SK-N-SH (cell line): ENCODE data around the gene AMDHD1. TPM values are rescaled to one million over a fixed set of nuclear protein-coding genes. Genes with fewer than 3 reads are reported as not detected.

Experiments
- CTCF ChIA-PET: fragments of 300-600, 350-600 bp; formaldehyde crosslinking; extraction: SDS; loops from one replicate; lab custom pipeline; 2021; lab: Yijun Ruan, JAX
- POLR2A ChIA-PET: fragments of 350-600 bp; sonication (Branson Sonifier 250); formaldehyde crosslinking; extraction: SDS; loops from one replicate; lab custom pipeline; 2020; ENCODE audit warnings: antibody characterized with exemption, inconsistent platforms; lab: Yijun Ruan, JAX
- DNase-seq: peaks from one replicate; pipeline ENCODE4 v3.0.0; 2012
- H2AFZ ChIP-seq: fragments of 200-600 bp; sonication (generic); 2 replicates; pipeline ENCODE4 v1.8.1; 2016; ENCODE audit warnings: antibody characterized with exemption, mild to moderate bottlenecking, low read depth
- H3F3A ChIP-seq: fragments of 200-600 bp; sonication (generic); replicated peaks from 2 replicates; pipeline ENCODE3; 2016; ENCODE audit warnings: antibody characterized with exemption, mild to moderate bottlenecking; ENCODE audit not compliant: insufficient read depth
- H3K27ac ChIP-seq, 2 experiments: fragments of 200-500 bp in 1 of 2; fragments of 200-600 bp in 1 of 2; sonication (Bioruptor generic) in 1 of 2; sonication (generic), shearing (Covaris generic) in 1 of 2; 2 replicates each; pipeline versions ENCODE4 v1.5.1 to v1.6.1; 2014 to 2016; ENCODE audit warnings: low read depth in 2 of 2, inconsistent platforms in 1 of 2, low read length in 1 of 2, mild to moderate bottlenecking in 1 of 2, mixed read lengths in 1 of 2
- H3K27me3 ChIP-seq: fragments of 200-600 bp; sonication (generic), shearing (Covaris generic); 2 replicates; pipeline ENCODE4 v1.6.1; 2016; ENCODE audit warnings: mixed run types; ENCODE audit not compliant: insufficient read depth
- H3K36me3 ChIP-seq, 2 experiments: fragments of 200-500 bp in 1 of 2; fragments of 200-600 bp in 1 of 2; sonication (Bioruptor generic) in 1 of 2; sonication (generic) in 1 of 2; replicated peaks in 1 of 2; 2 replicates each; pipeline versions ENCODE3 to v1.5.1; 2014 to 2016; ENCODE audit warnings: low read length in 1 of 2, mild to moderate bottlenecking in 1 of 2; ENCODE audit not compliant: insufficient read depth in 2 of 2, control insufficient read depth in 1 of 2
- H3K4me1 ChIP-seq, 2 experiments: fragments of 200-500 bp in 1 of 2; fragments of 200-600 bp in 1 of 2; sonication (Bioruptor generic) in 1 of 2; sonication (generic), shearing (Covaris generic) in 1 of 2; 2 replicates each; pipeline versions ENCODE4 v1.5.1 to v1.6.1; 2014 to 2016; ENCODE audit warnings: low read depth in 1 of 2, low read length in 1 of 2, mixed run types in 1 of 2; ENCODE audit not compliant: insufficient read depth in 2 of 2, control insufficient read depth in 1 of 2
- H3K4me2 ChIP-seq: fragments of 200-600 bp; sonication (generic), shearing (Covaris generic); 2 replicates; pipeline ENCODE4 v1.6.1; 2017; ENCODE audit warnings: mixed run types
- H3K4me3 ChIP-seq, 2 experiments: fragments of 200-500 bp in 1 of 2; fragments of 200-600 bp in 1 of 2; sonication (Bioruptor generic) in 1 of 2; sonication (generic), shearing (Covaris generic) in 1 of 2; 2 replicates each; pipeline versions ENCODE4 v1.5.1 to v1.8.1; 2014 to 2016; ENCODE audit warnings: low read depth in 2 of 2, inconsistent platforms in 1 of 2, low read length in 1 of 2, mild to moderate bottlenecking in 1 of 2, mixed read lengths in 1 of 2, moderate library complexity in 1 of 2
- H3K79me2 ChIP-seq: fragments of 200-600 bp; sonication (generic); 2 replicates; pipeline ENCODE4 v1.8.1; 2017; ENCODE audit warnings: mild to moderate bottlenecking; ENCODE audit not compliant: insufficient read depth
- H3K9ac ChIP-seq: fragments of 200-600 bp; sonication (generic); 2 replicates; pipeline ENCODE4 v1.6.1; 2017; ENCODE audit warnings: mixed run types
- H3K9me2 ChIP-seq: fragments of 200-600 bp; sonication (generic); 2 replicates; pipeline ENCODE4 v1.6.1; 2017; ENCODE audit warnings: mixed run types
- H3K9me3 ChIP-seq: fragments of 200-600 bp; sonication (generic); 2 replicates; pipeline ENCODE4 v1.6.1; 2017; ENCODE audit warnings: mixed run types, mild to moderate bottlenecking, moderate library complexity
- H4K20me1 ChIP-seq: fragments of 200-600 bp; sonication (generic); 2 replicates; pipeline ENCODE4 v1.6.1; 2017; ENCODE audit warnings: mild to moderate bottlenecking, mixed run types; ENCODE audit not compliant: insufficient read depth
- CHD2 ChIP-seq: fragments of 150-350 bp; IDR thresholded peaks from 2 replicates; pipeline ENCODE4 v1.6.1; 2018; ENCODE audit warnings: low read length; ENCODE audit not compliant: partially characterized antibody
- ELF1 ChIP-seq: IDR thresholded peaks from 2 replicates; pipeline ENCODE4 v1.4.0; 2012
- EZH2phosphoT487 ChIP-seq: fragments of 200-600 bp; sonication (generic); IDR thresholded peaks from 2 replicates; pipeline ENCODE4 v1.6.1; 2017; ENCODE audit warnings: low read depth, mixed run types, mild to moderate bottlenecking, antibody characterized with exemption, moderate library complexity, borderline replicate concordance
- FOSL2 ChIP-seq: IDR thresholded peaks from 2 replicates; pipeline ENCODE4 v1.4.0; 2012; ENCODE audit warnings: low read depth, mild to moderate bottlenecking, moderate library complexity, borderline replicate concordance
- FOXJ3 ChIP-seq: sonication (generic); formaldehyde crosslinking; IDR thresholded peaks from 2 replicates; pipeline ENCODE4 v1.5.1; 2020; ENCODE audit warnings: mild to moderate bottlenecking, missing genetic modification reagents
- IRF3 ChIP-seq: fragments of 150-350 bp; IDR thresholded peaks from 2 replicates; pipeline ENCODE4 v1.6.1; 2016; ENCODE audit warnings: mild to moderate bottlenecking, low read depth, low read length
- MAX ChIP-seq: IDR thresholded peaks from 2 replicates; pipeline ENCODE4 v1.4.0; 2012; ENCODE audit warnings: low read depth
- NFIC ChIP-seq: IDR thresholded peaks from 2 replicates; pipeline ENCODE4 v1.4.0; 2012; ENCODE audit warnings: borderline replicate concordance
- NRF1 ChIP-seq: IDR thresholded peaks from 2 replicates; pipeline ENCODE4 v1.6.1; 2012; ENCODE audit warnings: low read depth, mild to moderate bottlenecking, low read length
- POLR2AphosphoS5 ChIP-seq: IDR thresholded peaks from 2 replicates; pipeline ENCODE4 v1.6.1; 2012; ENCODE audit warnings: low read depth, low read length
- RAD21 ChIP-seq: IDR thresholded peaks from 2 replicates; pipeline ENCODE4 v1.6.1; 2012; ENCODE audit warnings: mild to moderate bottlenecking, low read length
- RCOR1 ChIP-seq: fragments of 150-350 bp; IDR thresholded peaks from 2 replicates; pipeline ENCODE4 v1.6.1; 2017; ENCODE audit warnings: antibody characterized with exemption, low read length
- RFX5 ChIP-seq: IDR thresholded peaks from 2 replicates; pipeline ENCODE4 v1.6.1; 2012; ENCODE audit warnings: mild to moderate bottlenecking, improper control_type of control experiment, low read length
- RXRA ChIP-seq: IDR thresholded peaks from 2 replicates; pipeline ENCODE4 v1.4.0; 2012; ENCODE audit warnings: low read depth, mild to moderate bottlenecking, borderline replicate concordance
- SIN3A ChIP-seq: IDR thresholded peaks from 2 replicates; pipeline ENCODE4 v1.6.1; 2012; ENCODE audit warnings: low read depth, mild to moderate bottlenecking, low read length, moderate library complexity, borderline replicate concordance
- TAF1 ChIP-seq: IDR thresholded peaks from 2 replicates; pipeline ENCODE4 v1.6.1; 2012; ENCODE audit warnings: low read depth, mild to moderate bottlenecking, low read length, moderate library complexity, borderline replicate concordance
- TEAD4 ChIP-seq: IDR thresholded peaks from 2 replicates; pipeline ENCODE4 v1.4.0; 2012; ENCODE audit warnings: mild to moderate bottlenecking, borderline replicate concordance; ENCODE audit not compliant: insufficient read depth
- WGBS: methylation state at CpG from one replicate; pipeline ENCODE4 v1.1.6; 2017; ENCODE audit warnings: low lambda C conversion rate; 5-methylcytosine and 5-hydroxymethylcytosine counted together
- polyA plus RNA-seq, 3 experiments: library from polyadenylated mRNA; depleted of rRNA; stranded (reverse); fragments of >200 nt; gene quantifications; 2 replicates each; pipeline ENCODE4 v1.2.3, GENCODE V29; 2012
- TF ChIP-seq, protein P1 (sequence below): fragments of 200-600 bp; sonication (generic); IDR thresholded peaks from 2 replicates; pipeline ENCODE4 v1.6.1; 2017; ENCODE audit warnings: antibody characterized with exemption, mild to moderate bottlenecking, moderate library complexity
- TF ChIP-seq, protein P2 (sequence below): IDR thresholded peaks from 2 replicates; pipeline ENCODE4 v1.4.0; 2012; ENCODE audit warnings: low read depth, borderline replicate concordance
- TF ChIP-seq, protein P3 (sequence below): IDR thresholded peaks from 2 replicates; pipeline ENCODE4; 2012

Gene AMDHD1
- polyA plus RNA-seq, 1 of the 3 experiments (the other 2 are of a cell fraction), result 0.07 TPM

DNA sequence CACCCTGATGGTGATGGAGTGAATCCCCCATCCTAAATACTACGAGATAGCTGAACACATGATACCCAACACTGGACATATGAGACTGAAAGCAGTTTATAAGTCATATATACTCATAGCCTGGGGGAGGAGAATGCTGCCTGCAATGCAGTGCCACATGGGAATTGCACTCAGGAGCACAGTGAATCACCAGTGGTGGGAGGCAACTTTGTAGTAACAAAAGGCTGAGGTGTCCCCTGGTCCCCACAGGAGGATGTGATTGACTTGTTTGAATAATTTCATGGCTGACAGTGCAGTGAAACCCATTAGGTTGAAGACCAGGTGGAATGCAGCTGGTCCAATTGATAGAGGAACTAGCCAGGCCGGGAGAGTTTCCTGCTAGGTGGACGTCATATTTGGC, 20.9 kb upstream of the AMDHD1 start:
- Histone ChIP-seq H4K20me1 (no peaks in the 10 kb centered on the region), H3K4me2 (no peak overlapping the region), H3K9ac (no peak overlapping the region), H3K9me2 (no peaks in the 10 kb centered on the region), H3K79me2 (no peaks in the 10 kb centered on the region), H3K36me3 (no peaks in the 10 kb centered on the region), H2AFZ (no peak overlapping the region), H3K27ac (no peak overlapping the region), H3K4me3 (no peak overlapping the region), H3K27me3 (no peaks in the 10 kb centered on the region), H3K9me3 (no peaks in the 10 kb centered on the region), H3F3A (no peaks in the 10 kb centered on the region), H3K4me1 (peaks cover 0 to 2% of the 10 kb centered on the region in 2 experiments; a peak in 1 of 4 replicates)
- DNase-seq, result no peak
- ChIA-PET POLR2A (interaction anchor here (0.5 kb wide), 1 partner anchor 80 kb away, joined by 3 read pairs; no protein-coding TSS in a partner anchor), CTCF (interaction anchor here (1.8 to 2.2 kb wide), 2 partner anchors 42 to 76 kb away, joined by 6 to 7 read pairs; no protein-coding TSS in a partner anchor)
- 21% methylated on average over 3 of the region's 3 CpGs for WGBS
- TF ChIP-seq ELF1 (no peak), FOXJ3 (no peak), TEAD4 (no peak), FOSL2 (no peak), RCOR1 (no peak), SIN3A (no peak), MAX (no peak), EZH2phosphoT487 (no peak), RXRA (no peak), NRF1 (no peak), RAD21 (no peak), NFIC (no peak), POLR2AphosphoS5 (no peak), CHD2 (no peak), TAF1 (no peak), RFX5 (no peak), IRF3 (no peak)
- TF ChIP-seq, protein P1, sequence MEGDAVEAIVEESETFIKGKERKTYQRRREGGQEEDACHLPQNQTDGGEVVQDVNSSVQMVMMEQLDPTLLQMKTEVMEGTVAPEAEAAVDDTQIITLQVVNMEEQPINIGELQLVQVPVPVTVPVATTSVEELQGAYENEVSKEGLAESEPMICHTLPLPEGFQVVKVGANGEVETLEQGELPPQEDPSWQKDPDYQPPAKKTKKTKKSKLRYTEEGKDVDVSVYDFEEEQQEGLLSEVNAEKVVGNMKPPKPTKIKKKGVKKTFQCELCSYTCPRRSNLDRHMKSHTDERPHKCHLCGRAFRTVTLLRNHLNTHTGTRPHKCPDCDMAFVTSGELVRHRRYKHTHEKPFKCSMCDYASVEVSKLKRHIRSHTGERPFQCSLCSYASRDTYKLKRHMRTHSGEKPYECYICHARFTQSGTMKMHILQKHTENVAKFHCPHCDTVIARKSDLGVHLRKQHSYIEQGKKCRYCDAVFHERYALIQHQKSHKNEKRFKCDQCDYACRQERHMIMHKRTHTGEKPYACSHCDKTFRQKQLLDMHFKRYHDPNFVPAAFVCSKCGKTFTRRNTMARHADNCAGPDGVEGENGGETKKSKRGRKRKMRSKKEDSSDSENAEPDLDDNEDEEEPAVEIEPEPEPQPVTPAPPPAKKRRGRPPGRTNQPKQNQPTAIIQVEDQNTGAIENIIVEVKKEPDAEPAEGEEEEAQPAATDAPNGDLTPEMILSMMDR, result no peak
- TF ChIP-seq, protein P2, sequence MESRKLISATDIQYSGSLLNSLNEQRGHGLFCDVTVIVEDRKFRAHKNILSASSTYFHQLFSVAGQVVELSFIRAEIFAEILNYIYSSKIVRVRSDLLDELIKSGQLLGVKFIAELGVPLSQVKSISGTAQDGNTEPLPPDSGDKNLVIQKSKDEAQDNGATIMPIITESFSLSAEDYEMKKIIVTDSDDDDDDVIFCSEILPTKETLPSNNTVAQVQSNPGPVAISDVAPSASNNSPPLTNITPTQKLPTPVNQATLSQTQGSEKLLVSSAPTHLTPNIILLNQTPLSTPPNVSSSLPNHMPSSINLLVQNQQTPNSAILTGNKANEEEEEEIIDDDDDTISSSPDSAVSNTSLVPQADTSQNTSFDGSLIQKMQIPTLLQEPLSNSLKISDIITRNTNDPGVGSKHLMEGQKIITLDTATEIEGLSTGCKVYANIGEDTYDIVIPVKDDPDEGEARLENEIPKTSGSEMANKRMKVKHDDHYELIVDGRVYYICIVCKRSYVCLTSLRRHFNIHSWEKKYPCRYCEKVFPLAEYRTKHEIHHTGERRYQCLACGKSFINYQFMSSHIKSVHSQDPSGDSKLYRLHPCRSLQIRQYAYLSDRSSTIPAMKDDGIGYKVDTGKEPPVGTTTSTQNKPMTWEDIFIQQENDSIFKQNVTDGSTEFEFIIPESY, result no peak
- TF ChIP-seq, protein P3, sequence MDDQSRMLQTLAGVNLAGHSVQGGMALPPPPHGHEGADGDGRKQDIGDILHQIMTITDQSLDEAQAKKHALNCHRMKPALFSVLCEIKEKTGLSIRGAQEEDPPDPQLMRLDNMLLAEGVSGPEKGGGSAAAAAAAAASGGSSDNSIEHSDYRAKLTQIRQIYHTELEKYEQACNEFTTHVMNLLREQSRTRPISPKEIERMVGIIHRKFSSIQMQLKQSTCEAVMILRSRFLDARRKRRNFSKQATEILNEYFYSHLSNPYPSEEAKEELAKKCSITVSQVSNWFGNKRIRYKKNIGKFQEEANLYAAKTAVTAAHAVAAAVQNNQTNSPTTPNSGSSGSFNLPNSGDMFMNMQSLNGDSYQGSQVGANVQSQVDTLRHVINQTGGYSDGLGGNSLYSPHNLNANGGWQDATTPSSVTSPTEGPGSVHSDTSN, result no peak
- TF ChIP-seq, all 33 proteins: peak for 0
